Fibroblast of gingiva (primary cell): ENCODE data around the gene CGREF1.

Experiments used
- DNase-seq: peaks from one replicate; pipeline ENCODE4 v3.0.0-alpha.2; 2011; ENCODE audit warnings: low read depth

Gene CGREF1

GRCh38 chr2:27118525-27119329, at the start of gene CGREF1:
Gene CGREF1 (minus strand): TSS chr2:27119128. CDS start chr2:27104366, 14,762 bp downstream.
- no peak for DNase-seq

GRCh38 chr2:27164960-27165763, 46.2 kb upstream of the CGREF1 start:
- no peak for DNase-seq

DNA sequence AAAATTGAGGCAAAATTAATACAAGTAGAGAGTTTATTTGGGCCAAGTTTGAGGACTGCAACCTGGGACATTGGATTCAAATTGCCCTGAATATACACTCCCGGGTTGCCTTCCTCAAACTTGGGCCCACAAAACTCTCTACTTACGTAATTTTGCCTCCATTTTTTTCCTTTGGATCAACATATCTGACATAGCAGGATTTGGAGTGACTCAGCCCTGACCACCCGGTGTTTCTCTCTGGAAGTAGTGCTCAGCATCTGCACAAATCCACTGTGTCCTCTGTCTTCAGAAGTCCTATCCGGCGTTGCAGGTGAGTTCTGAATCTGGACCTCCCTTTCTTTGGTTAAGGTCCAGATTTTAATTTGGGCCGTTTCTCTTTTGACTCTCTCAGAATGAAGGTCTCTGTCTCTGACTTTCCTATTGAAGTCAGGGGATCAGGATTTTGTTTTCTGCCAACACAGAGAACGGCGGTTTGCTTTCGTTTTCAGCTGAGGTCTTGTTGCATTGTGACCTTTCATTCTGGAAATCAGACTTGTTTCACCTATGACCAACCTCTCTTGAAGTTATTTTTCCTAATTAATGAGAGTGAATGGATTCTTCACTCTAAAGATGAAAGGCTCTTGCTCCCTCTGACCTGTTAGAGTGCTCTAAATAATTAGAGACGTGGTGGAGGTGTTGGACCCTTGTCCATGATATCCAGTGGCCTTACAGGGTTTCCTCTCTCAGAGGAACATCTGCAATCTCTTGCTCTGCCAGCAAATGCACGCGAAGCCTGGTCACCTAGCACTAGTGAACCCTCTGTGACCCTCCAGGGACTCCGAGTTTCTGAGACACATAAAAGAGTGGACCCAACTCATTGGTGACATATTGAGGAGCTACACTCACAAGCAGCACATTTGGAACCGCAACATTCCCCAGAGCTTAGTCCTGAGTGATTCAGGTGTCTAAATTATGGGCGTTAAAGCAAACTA, 43.5 kb upstream of the CGREF1 start:
- DNase-seq = no peak

DNA sequence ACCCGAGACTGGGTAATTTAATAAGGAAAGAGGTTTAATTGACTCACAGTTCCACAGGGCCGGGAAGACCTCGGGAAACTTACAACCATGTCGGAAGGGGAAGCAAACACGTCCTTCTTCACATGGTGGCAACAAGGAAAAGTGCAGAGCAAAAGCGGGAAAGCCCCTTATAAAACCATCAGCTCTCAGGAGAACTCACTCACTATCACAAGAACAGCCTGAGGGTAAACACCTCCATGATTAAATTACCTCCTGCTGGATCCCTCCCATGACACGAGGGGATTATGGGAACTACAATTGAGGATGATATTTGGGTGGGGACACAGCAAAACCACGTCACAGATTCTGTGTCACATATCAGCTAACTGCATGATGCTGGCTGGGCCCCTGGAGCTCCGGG, 41.3 kb upstream of the CGREF1 start:
- DNase-seq = no peak

- DNase-seq = no peak
These were observed 40.3 kb upstream of the CGREF1 start for GRCh38 chr2:27159271-27159670.

DNA sequence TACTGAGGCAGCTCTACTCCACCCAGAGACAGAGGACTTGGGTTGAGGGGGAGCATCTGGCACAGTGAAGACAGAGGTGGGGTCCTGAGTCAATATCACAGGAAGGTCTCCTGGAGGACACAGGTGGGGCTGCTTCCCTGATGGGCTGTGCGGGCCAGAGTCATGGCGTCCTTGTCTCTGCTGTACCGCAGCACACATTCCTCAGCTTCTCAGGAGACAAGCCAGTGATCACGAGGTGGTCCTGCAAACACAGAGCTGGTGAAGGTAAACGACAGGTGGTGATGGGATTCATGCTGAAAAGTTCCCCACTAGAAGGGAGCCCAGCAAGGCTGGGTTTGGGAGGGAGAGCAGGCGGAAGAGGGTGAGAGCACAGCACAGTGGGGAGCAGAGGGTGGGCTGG, 39.5 kb upstream of the CGREF1 start:
- DNase-seq = no peak

GRCh38 chr2:27155069-27155520, 36.2 kb upstream of the CGREF1 start:
- no peak for DNase-seq

- DNase-seq = no peak
These were observed 35.6 kb upstream of the CGREF1 start for GRCh38 chr2:27154488-27154887.

- no peak for DNase-seq
These were observed 34.0 kb upstream of the CGREF1 start for GRCh38 chr2:27152796-27153464.

DNA sequence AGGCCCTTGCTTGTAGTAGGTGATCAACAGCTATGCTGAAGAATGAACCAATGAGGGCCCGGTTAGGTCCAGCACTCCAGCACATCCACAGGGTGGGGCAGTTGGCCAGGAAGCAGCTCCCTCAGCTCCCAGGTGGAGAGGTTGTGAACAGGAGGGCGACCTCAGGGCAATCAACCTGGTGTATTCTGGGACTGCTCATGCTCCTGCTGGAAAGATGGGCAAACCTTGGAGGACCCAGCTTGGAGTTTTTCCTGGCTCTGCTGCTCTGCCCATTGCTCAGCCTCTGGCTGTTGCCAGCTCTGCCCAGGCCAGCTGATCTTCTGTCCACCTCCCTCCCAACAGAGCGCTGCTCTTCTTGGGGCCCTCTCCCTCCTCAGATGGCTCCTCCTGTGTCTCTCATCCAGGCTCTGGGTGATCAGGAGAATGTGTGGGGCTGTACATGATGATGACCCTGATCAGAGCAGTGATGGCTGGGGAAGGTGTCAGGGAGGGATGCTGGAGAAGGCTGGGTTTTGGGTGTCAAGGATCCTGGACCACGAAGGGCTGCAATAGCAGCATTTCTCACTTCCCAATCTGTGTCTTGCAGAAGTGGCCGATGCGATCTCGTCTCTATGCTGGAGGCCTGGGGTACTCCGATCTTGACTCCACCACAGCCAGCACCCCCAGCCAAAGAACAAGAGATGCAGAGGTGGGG, 33.3 kb upstream of the CGREF1 start:
- no peak for DNase-seq

- DNase-seq = no peak
These were observed 31.8 kb upstream of the CGREF1 start for GRCh38 chr2:27150639-27151230.

DNA sequence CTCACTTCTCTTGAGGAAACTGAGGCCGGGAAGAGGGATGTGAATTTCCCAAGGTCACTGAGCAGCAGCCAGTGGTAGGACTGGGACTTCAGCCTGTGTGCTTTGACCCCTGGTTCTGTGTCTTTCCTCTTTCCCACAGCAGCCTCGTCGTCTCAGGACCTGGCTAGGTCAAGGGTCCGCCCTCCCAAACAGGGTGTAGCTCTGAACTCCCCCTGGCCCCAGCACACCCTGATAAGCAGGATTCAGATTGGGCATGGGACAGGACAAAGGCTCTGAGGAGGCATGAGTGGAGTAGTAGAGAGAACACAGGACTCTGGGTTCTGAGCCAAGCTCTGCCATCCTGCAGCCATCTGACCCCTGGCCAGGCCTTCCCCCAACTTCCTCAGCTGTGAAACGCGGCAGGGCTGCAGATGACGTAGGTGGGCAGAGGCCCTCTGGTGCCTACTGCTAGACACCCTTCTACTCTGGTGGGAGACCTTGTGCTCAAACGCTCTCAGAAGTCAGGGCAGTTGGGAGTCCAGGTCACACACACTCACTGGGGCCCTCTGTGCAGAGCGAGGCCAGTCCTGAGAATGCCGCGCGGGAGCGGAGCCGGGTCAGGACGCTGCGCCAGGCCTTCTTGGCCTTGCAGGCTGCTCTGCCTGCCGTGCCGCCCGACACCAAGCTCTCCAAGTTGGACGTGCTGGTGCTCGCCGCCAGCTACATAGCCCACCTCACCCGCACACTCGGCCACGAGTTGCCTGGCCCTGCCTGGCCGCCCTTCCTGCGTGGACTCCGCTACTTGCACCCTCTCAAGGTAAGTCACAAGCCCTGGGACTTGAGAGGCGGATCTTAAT, 30.9 kb upstream of the CGREF1 start:
- DNase-seq = no peak

DNA sequence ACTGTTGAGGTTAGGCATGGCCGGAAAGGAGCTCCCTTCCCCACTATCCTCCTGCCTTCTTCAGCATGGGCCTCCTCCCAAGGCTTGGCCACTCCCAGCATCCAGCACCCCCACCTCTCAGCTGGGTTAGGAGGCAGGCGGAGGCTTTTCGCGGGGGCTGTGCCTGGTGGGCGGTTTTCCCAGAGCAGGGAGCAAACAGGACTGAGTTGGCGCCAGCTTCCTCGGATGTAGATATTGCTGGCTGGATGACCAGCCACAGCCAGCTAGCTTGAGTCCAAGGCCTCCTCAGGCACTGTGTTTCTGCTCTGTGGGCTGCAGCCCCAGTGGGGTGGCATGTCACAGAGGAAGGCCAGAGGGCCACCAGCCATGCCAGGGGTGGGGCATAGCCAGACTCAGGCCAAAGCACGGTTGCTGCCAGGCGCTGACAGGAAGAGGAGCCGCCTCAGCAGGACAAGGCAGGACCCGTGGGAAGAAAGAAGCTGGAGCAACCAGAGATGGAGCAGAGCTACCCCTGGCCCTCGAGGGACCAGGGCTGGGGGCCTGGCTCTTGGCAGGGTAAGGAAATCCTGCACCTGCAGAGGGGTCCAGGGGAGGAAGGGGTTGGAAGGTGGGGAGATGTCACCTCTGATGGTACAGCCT, 30.0 kb upstream of the CGREF1 start, which contains the start of gene TCF23:
Gene TCF23 (plus strand): TSS at position 204 of the 639 bp plus-strand sequence. CDS start 130 bp downstream, at position 334.
- DNase-seq = no peak

GRCh38 chr2:27147935-27148334, 29.0 kb upstream of the CGREF1 start:
- no peak for DNase-seq

DNA sequence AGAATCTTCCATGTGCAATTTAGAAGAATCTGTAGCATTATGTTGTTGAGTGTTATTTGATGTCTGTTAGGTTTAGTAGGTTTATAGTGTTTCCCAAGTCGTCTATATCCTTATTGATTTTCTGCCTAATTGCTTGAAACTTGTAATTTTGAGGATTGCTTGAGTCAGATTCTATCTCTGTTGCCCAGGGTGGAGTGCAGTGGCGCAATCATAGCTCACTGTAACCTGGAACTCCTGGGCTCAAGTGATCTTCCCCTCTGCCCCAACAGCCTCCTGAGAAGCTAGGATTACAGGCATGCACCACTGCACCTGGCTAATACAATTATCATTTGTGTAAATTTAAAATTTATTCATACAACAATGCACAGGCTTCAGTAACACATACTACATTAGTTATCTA, 26.8 kb upstream of the CGREF1 start:
- no peak for DNase-seq

GRCh38 chr2:27143285-27143684, 24.4 kb upstream of the CGREF1 start:
- DNase-seq = no peak

- no peak for DNase-seq
These were observed 20.4 kb upstream of the CGREF1 start, which contains the start of gene PRR30 for GRCh38 chr2:27139310-27139709. Gene PRR30 (minus strand): TSS chr2:27139410. CDS start chr2:27138329, 1,081 bp downstream.

- DNase-seq = no peak
These were observed 19.2 kb upstream of the CGREF1 start for GRCh38 chr2:27138111-27138510.
